H1 (cell line): ENCODE data around the gene SLC8B1. TPM values are rescaled to one million over a fixed set of nuclear protein-coding genes. Genes with fewer than 3 reads are reported as not detected.

Source experiments
- CTCF ChIA-PET: fragments of 300-600 bp; sonication (Branson Sonifier 250); formaldehyde crosslinking; loops from one replicate; lab custom pipeline; 2021; ENCODE audit not compliant: partially characterized antibody; lab: Charles Lee
- POLR2A ChIA-PET: fragments of 300-600 bp; sonication (Branson Sonifier 250); formaldehyde crosslinking; loops from one replicate; lab custom pipeline; 2021; ENCODE audit warnings: inconsistent platforms; ENCODE audit not compliant: partially characterized antibody; lab: Charles Lee
- DNase-seq, 2 experiments: peaks; one replicate each; pipeline versions ENCODE4 v3.0.0 to v3.0.0-alpha.2; 2010 to 2022; ENCODE audit warnings: low spot score in 2 of 2, low read depth in 1 of 2, mixed read lengths in 1 of 2
- FAIRE-seq: peaks from 2 replicates; lab custom pipeline; 2011; peaks lifted over from hg19 to GRCh38; lab: Jason Lieb, UNC
- H2AFZ ChIP-seq: 2 replicates; pipeline ENCODE4 v1.8.1; 2012; ENCODE audit warnings: low read length, inconsistent platforms
- H2AK5ac ChIP-seq: 2 replicates; pipeline ENCODE4 v1.6.1; 2013; ENCODE audit warnings: low read depth, low read length
- H2BK120ac ChIP-seq: replicated peaks from 2 replicates; pipeline ENCODE3; 2013; ENCODE audit warnings: low read depth, low read length, inconsistent platforms
- H2BK12ac ChIP-seq: 2 replicates; pipeline ENCODE4 v1.6.1; 2013; ENCODE audit warnings: low read depth, low read length
- H2BK15ac ChIP-seq: 2 replicates; pipeline ENCODE4 v1.6.1; 2013; ENCODE audit warnings: low read length
- H2BK20ac ChIP-seq: 2 replicates; pipeline ENCODE4 v1.6.1; 2013; ENCODE audit warnings: low read length
- H2BK5ac ChIP-seq: 2 replicates; pipeline ENCODE4 v1.6.1; 2013; ENCODE audit warnings: low read depth, low read length
- H3K14ac ChIP-seq: 2 replicates; pipeline ENCODE4 v1.6.1; 2013; ENCODE audit warnings: inconsistent platforms; ENCODE audit not compliant: insufficient read length
- H3K18ac ChIP-seq: 2 replicates; pipeline ENCODE4 v1.6.1; 2013; ENCODE audit warnings: low read length; ENCODE audit errors: extremely low read depth
- H3K23ac ChIP-seq: 2 replicates; pipeline ENCODE4 v1.6.1; 2013; ENCODE audit warnings: inconsistent platforms; ENCODE audit not compliant: insufficient read length
- H3K23me2 ChIP-seq: 2 replicates; pipeline ENCODE4 v1.6.1; 2013; ENCODE audit warnings: low read depth, low read length
- H3K27ac ChIP-seq: 2 replicates; pipeline ENCODE4 v1.6.1; 2011; ENCODE audit warnings: low read depth, low read length, inconsistent platforms
- H3K27me3 ChIP-seq, 4 experiments: replicated peaks in 1 of 4; 1 replicate in 1 of 4; 2 replicates in 3 of 4; pipeline versions ENCODE4 v1.6.1 to v1.8.1; 2011 to 2013; ENCODE audit warnings: low read length in 3 of 4, mild to moderate bottlenecking in 3 of 4, inconsistent platforms in 2 of 4, mixed read lengths in 2 of 4, moderate library complexity in 1 of 4; ENCODE audit not compliant: control insufficient read depth in 3 of 4, insufficient read depth in 3 of 4; ENCODE audit errors: extremely low read depth in 1 of 4
- H3K36me3 ChIP-seq, 4 experiments: 2 replicates each; pipeline versions ENCODE4 v1.6.1 to v1.8.1; 2011 to 2013; ENCODE audit warnings: mild to moderate bottlenecking in 4 of 4, low read length in 3 of 4, moderate library complexity in 2 of 4, control low read depth in 1 of 4, inconsistent platforms in 1 of 4; ENCODE audit not compliant: insufficient read depth in 4 of 4, control insufficient read depth in 2 of 4
- H3K4ac ChIP-seq: replicated peaks from 2 replicates; pipeline ENCODE3; 2013; ENCODE audit warnings: low read length, low read depth, mixed read lengths, inconsistent platforms; ENCODE audit not compliant: insufficient read length
- H3K4me1 ChIP-seq, 4 experiments: replicated peaks in 1 of 4; 1 replicate in 1 of 4; 2 replicates in 3 of 4; pipeline versions ENCODE4 v1.6.1 to v1.8.1; 2011 to 2013; ENCODE audit warnings: low read length in 3 of 4, inconsistent platforms in 2 of 4, mixed read lengths in 1 of 4; ENCODE audit not compliant: insufficient read depth in 4 of 4, control insufficient read depth in 3 of 4
- H3K4me2 ChIP-seq, 2 experiments: 2 replicates each; pipeline versions ENCODE4 v1.6.1 to v1.8.1; 2011 to 2013; ENCODE audit warnings: low read depth in 2 of 2, low read length in 2 of 2, control low read depth in 1 of 2, inconsistent platforms in 1 of 2, mild to moderate bottlenecking in 1 of 2; ENCODE audit not compliant: insufficient read depth in 1 of 2
- H3K4me3 ChIP-seq, 4 experiments: fragments of 200-600, 300-600 bp in 1 of 4; sonication (generic), shearing (Covaris generic), sonication (Bioruptor Twin) in 1 of 4; 2 replicates each; pipeline versions ENCODE4 v1.5.1 to v1.8.1; 2011 to 2016; ENCODE audit warnings: low read length in 4 of 4, low read depth in 3 of 4, control low read depth in 2 of 4, inconsistent platforms in 2 of 4, mild to moderate bottlenecking in 2 of 4, mixed read lengths in 1 of 4, moderate library complexity in 1 of 4; ENCODE audit not compliant: insufficient read depth in 2 of 4; ENCODE audit errors: extremely low read depth in 1 of 4
- H3K56ac ChIP-seq: replicated peaks from 2 replicates; pipeline ENCODE3; 2013; ENCODE audit warnings: low read depth, mild to moderate bottlenecking, mixed read lengths, low read length, inconsistent platforms; ENCODE audit not compliant: insufficient read length
- H3K79me1 ChIP-seq: 2 replicates; pipeline ENCODE4 v1.6.1; 2013; ENCODE audit warnings: low read depth, low read length, control low read depth
- H3K79me2 ChIP-seq, 2 experiments: 2 replicates each; pipeline versions ENCODE4 v1.6.1 to v1.8.1; 2012 to 2013; ENCODE audit warnings: low read length in 2 of 2, mild to moderate bottlenecking in 2 of 2, inconsistent platforms in 1 of 2; ENCODE audit not compliant: insufficient read depth in 2 of 2, control insufficient read depth in 1 of 2
- H3K9ac ChIP-seq, 4 experiments: replicated peaks in 1 of 4; 1 replicate in 1 of 4; 2 replicates in 3 of 4; pipeline versions ENCODE4 v1.6.1 to v1.8.1; 2011 to 2013; ENCODE audit warnings: low read depth in 3 of 4, low read length in 3 of 4, control low read depth in 2 of 4, mild to moderate bottlenecking in 2 of 4, moderate library complexity in 2 of 4, inconsistent platforms in 1 of 4; ENCODE audit errors: extremely low read depth in 1 of 4
- H3K9me3 ChIP-seq, 2 experiments: 2 replicates each; pipeline versions ENCODE4 v1.6.1 to v1.8.1; 2012 to 2013; ENCODE audit warnings: mild to moderate bottlenecking in 2 of 2, moderate library complexity in 2 of 2, control low read depth in 1 of 2, inconsistent platforms in 1 of 2, low read depth in 1 of 2, low read length in 1 of 2, mixed read lengths in 1 of 2; ENCODE audit not compliant: insufficient read depth in 2 of 2
- H4K20me1 ChIP-seq, 2 experiments: replicated peaks in 1 of 2; 2 replicates each; pipeline versions ENCODE3 to v1.8.1; 2011 to 2013; ENCODE audit warnings: inconsistent platforms in 2 of 2, low read length in 2 of 2, mild to moderate bottlenecking in 1 of 2; ENCODE audit not compliant: insufficient read depth in 2 of 2, control insufficient read depth in 1 of 2
- H4K5ac ChIP-seq: 2 replicates; pipeline ENCODE4 v1.6.1; 2013; ENCODE audit warnings: low read length, low read depth, mixed read lengths, inconsistent platforms; ENCODE audit not compliant: insufficient read length
- H4K8ac ChIP-seq: 2 replicates; pipeline ENCODE4 v1.8.0; 2013; ENCODE audit warnings: mild to moderate bottlenecking, moderate library complexity, low read length, inconsistent platforms; ENCODE audit not compliant: insufficient read depth; ENCODE audit errors: extremely low read depth
- H4K91ac ChIP-seq: replicated peaks from 2 replicates; pipeline ENCODE3; 2013; ENCODE audit warnings: low read length, mixed read lengths, inconsistent platforms; ENCODE audit not compliant: insufficient read length
- ASH2L ChIP-seq: fragments of 200-600, 300-600 bp; sonication (generic); IDR thresholded peaks from one replicate; pipeline ENCODE4 v1.7.1; 2017; ENCODE audit warnings: low read length
- ATF2 ChIP-seq: IDR thresholded peaks from 2 replicates; pipeline ENCODE4 v1.6.1; 2012; ENCODE audit warnings: low read length, inconsistent platforms
- E2F6 ChIP-seq: IDR thresholded peaks from 2 replicates; pipeline ENCODE4 v1.6.1; 2012; ENCODE audit warnings: inconsistent platforms
- EZH2 ChIP-seq: fragments of 200-600 bp; sonication (generic); IDR thresholded peaks from 2 replicates; pipeline ENCODE4 v1.7.1; 2012; ENCODE audit warnings: low read depth, mild to moderate bottlenecking, moderate library complexity, low read length, inconsistent platforms; ENCODE audit not compliant: severe bottlenecking
- GABPA ChIP-seq: IDR thresholded peaks from 2 replicates; pipeline ENCODE4 v1.6.1; 2011; ENCODE audit warnings: mild to moderate bottlenecking, low read length, moderate library complexity, borderline replicate concordance; ENCODE audit not compliant: insufficient read depth
- JUND ChIP-seq: IDR thresholded peaks from 2 replicates; pipeline ENCODE4 v1.6.1; 2011; ENCODE audit warnings: mild to moderate bottlenecking, improper control_type of control experiment, low read length
- RBBP5 ChIP-seq: IDR thresholded peaks from 2 replicates; pipeline ENCODE4 v1.7.1; 2012; ENCODE audit warnings: low read depth, mild to moderate bottlenecking, inconsistent platforms, low read length, moderate library complexity, borderline replicate concordance
- SIRT6 ChIP-seq: IDR thresholded peaks from one replicate; pipeline ENCODE4 v1.7.1; 2012; ENCODE audit warnings: low read length, inconsistent platforms
- SP1 ChIP-seq: IDR thresholded peaks from 2 replicates; pipeline ENCODE4 v1.6.1; 2011; ENCODE audit warnings: low read depth, low read length
- TAF7 ChIP-seq: optimal IDR thresholded peaks from 2 replicates; pipeline ENCODE3; 2011; ENCODE audit warnings: low read depth, mild to moderate bottlenecking, inconsistent platforms, low read length, moderate library complexity, borderline replicate concordance
- TBP ChIP-seq: IDR thresholded peaks from 2 replicates; pipeline ENCODE4 v1.6.1; 2011; ENCODE audit warnings: low read depth, low read length, improper control_type of control experiment
- WGBS, 2 experiments: shearing (Covaris generic) in 1 of 2; methylation state at CpG; one replicate each; pipeline versions ENCODE4 v1.1.6 to v1.1.7; 2013 to 2015; ENCODE audit warnings: low lambda C conversion rate in 2 of 2, mixed read lengths in 2 of 2, inconsistent platforms in 1 of 2, low coverage in 1 of 2, missing lambda C conversion rate in 1 of 2; ENCODE audit not compliant: insufficient replicate concordance in 2 of 2, insufficient coverage in 1 of 2, insufficient read length in 1 of 2; ENCODE audit errors: extremely low coverage in 1 of 2, missing lambda C conversion rate in 1 of 2; 5-methylcytosine and 5-hydroxymethylcytosine counted together
- polyA plus RNA-seq, 7 experiments: library from polyadenylated mRNA; depleted of rRNA in 3 of 7; stranded (reverse) in 5 of 7; unstranded in 2 of 7; fragments of >200 nt in 5 of 7; fragments of 200-250 nt in 2 of 7; gene quantifications; 1 replicate in 5 of 7; 2 replicates in 1 of 7; 4 replicates in 1 of 7; pipeline versions ENCODE4 v1.2.1 to v1.2.3, GENCODE V29; 2011 to 2013; ENCODE audit warnings: missing spikeins in 2 of 7, mixed read lengths in 2 of 7
- total RNA-seq: library from RNA; stranded (reverse); fragmentation: NEBNext Ultra II Directional; extraction: Animal tissue kit (Norgen Biotek cat#: 25700); gene quantifications from 2 replicates; pipeline ENCODE4 v1.2.1, GENCODE V29; 2021

The SLC8B1 gene
- total and polyA plus RNA-seq, 2 of the 8 experiments (the other 6 are each of a cell fraction or from before 2014, with no cell fraction given) = 11.2 to 19.1 TPM

GRCh38 chr12:113328368-113328889 lies 6.5 kb downstream of the SLC8B1 start:
- Histone ChIP-seq H2BK5ac (no peak overlapping the region), H4K5ac (no peak overlapping the region), H2AK5ac (no peak overlapping the region), H3K27me3 (no peaks in the 10 kb centered on the region), H3K4me1 (0 out of 7 replicates have a peak, but pooled peaks cover 0 to 2% (median under 1%) of the 10 kb centered on the region in 4 experiments), H4K8ac (no peak overlapping the region), H3K18ac (no peak overlapping the region), H4K91ac (no peak overlapping the region), H2BK120ac (no peak overlapping the region), H3K9ac (no peak overlapping the region), H3K23me2 (no peaks in the 10 kb centered on the region), H3K4me2 (no peak overlapping the region), H2BK12ac (no peak overlapping the region), H2BK20ac (no peak overlapping the region), H3K56ac (no peak overlapping the region), H3K27ac (no peak overlapping the region), H3K79me1 (no peaks in the 10 kb centered on the region), H3K79me2 (no peaks in the 10 kb centered on the region), H3K14ac (no peak overlapping the region), H2AFZ (no peak overlapping the region), H3K4me3 (no peak overlapping the region), H4K20me1 (peaks cover 0 to 1% of the 10 kb centered on the region in 2 experiments), H3K23ac (no peak overlapping the region), H3K4ac (no peak overlapping the region), H2BK15ac (no peak overlapping the region), H3K9me3 (no peaks in the 10 kb centered on the region), H3K36me3 (no peaks in the 10 kb centered on the region)
- whole genome bisulfite sequencing, 2 experiments = 61% methylated on average over 4 of the region's 5 CpGs; no CpG with 5 or more reads in 1 of the 2 experiments
- DNase-seq (no peak), FAIRE-seq (no peak)
- ChIA-PET POLR2A (interaction anchor here (0.8 to 1.0 kb wide), 2 partner anchors 13 to 65 kb away, joined by 3 to 4 read pairs; no protein-coding TSS in a partner anchor), CTCF (interaction anchor here (0.6 to 1.5 kb wide), 4 partner anchors 17 to 297 kb away, joined by 3 to 5 read pairs (median 3); no protein-coding TSS in a partner anchor)
- TF ChIP-seq SP1 (no peak), JUND (no peak), RBBP5 (no peak), TAF7 (no peak), ATF2 (no peak), ASH2L (no peak), TBP (no peak), E2F6 (no peak), GABPA (no peak), SIRT6 (no peak), EZH2 (no peak)
